ENCODE measurements around the gene TRIM67. TPM values are rescaled to one million over a fixed set of nuclear protein-coding genes. Genes with fewer than 3 reads are reported as not detected.
A peak's percentile ranks its signal among the peaks of the same experiment; 100 is the strongest.
"Not testable (repeated sequence)": the region's sequence is repeated elsewhere in the genome, so short reads cannot be mapped to it uniquely, and the experiment has no call there.

TRIM67 gene
- total and polyA plus RNA-seq, 9 of the 15 experiments (the other 6 are each of a cell fraction or from before 2014, with no cell fraction given), result 0.04 to 0.60 (median 0.31) TPM

DNA sequence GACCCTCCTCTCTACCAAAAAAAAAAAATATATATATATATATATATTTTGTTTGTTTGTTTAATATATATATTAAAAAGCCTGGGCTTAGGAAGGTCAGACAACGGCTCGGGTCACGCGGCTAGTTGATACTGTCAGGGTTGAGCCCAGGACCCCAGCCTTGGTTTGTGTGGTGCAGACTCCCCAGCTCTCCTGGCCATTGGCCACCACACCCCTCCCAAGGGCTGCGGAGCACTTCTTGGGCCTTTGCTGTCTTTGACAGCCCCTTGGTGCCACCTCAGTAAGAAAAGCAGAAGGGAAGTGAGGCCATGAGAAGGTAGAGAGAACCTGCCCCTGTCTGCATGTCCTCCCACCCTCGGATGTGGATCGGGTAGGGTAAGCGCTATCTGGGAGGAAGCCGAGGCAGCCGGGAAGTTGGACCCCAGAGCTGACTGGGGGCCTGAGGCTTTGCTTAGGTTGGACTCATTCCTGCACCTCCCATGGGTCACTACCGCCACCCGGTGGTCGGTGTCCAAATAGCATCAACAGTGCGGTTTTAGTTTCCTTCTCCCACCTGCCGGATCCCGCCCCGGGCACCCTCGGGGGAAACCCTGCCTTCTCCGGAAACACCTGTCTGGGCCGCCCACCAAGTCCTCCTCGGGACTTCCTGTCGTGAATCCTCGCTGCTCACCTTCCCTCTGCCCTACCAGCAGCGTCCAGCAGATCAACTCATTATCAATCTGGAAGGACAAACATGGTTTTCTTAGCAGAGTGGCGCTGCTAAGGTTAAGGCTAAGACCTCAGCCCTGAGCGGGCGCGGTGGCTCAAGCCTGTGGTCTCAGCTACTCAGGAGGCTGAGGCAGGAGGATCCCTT, 49.4 kb downstream of the TRIM67 start (continued):
- TF ChIP-seq ZBTB40 (IDR thresholded peaks at IDR 0.05), result peak; percentile 74
- TF ChIP-seq ZBTB40 (CRISPR knock-in tag; IDR thresholded peaks at IDR 0.05), result no peak
- TF ChIP-seq MYC (IDR thresholded peaks at IDR 0.05; ENCODE audit: low read depth, low read length), result peak; percentile 50; the same call in 1 of the 2 replicates
- TF ChIP-seq MYC (CRISPR knock-in tag; IDR thresholded peaks at IDR 0.05; ENCODE audit: borderline replicate concordance, low read depth), result no peak
- 0 out of 2 replicates have a peak, but pooled peaks have one; percentile 24 for TF ChIP-seq LCOR (CRISPR knock-in tag; IDR thresholded peaks at IDR 0.05)
- no peak for TF ChIP-seq ZNF408 (CRISPR knock-in tag; IDR thresholded peaks at IDR 0.05; ENCODE audit: low read depth)
- no peak; the same call in 1 of the 2 replicates for TF ChIP-seq MTA1 (IDR thresholded peaks at IDR 0.05; ENCODE audit: borderline replicate concordance)

DNA sequence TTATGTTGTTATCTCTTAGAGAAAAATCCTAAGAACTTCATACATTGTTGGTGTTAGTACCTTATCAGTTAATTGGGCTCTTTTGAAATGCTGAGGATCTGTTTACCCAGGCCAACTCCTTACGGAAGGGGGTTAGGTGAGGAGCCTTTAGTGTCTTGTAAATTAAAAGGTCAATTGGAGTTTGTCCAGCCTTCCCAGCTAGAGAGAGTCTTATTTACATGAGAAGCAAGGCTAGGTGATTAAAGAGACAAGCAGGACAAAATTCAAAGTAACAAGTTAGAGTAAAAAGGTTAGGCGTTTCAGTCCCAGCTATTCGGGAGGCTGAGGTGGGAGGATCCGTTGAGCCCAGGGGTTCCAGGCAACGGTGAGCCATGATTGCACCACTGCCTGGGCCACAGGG, 50.4 kb downstream of the TRIM67 start:
- H3K9ac ChIP-seq (ENCODE audit: insufficient read depth in 1 of 2, low read depth in 2 of 2, low read length in 2 of 2); H2AFZ ChIP-seq (ENCODE audit: low read depth, low read length); H4K20me1 ChIP-seq (replicated peaks; ENCODE audit: control insufficient read depth, insufficient read depth, low read length); H3K79me2 ChIP-seq (ENCODE audit: control insufficient read depth, insufficient read depth, low read length); H3K27ac ChIP-seq (ENCODE audit: extremely low read depth, low read depth, low read length); DNase-seq (ENCODE audit: extremely low read depth in 1 of 4, low spot score in 3 of 4); H3K4me2 ChIP-seq (ENCODE audit: insufficient read depth, low read length); FAIRE-seq; ATAC-seq; H3K4me3 ChIP-seq; H3K9me1 ChIP-seq (ENCODE audit: control insufficient read depth, insufficient read depth, low read length); H3K9me3 ChIP-seq (replicated peaks; ENCODE audit: control insufficient read depth, insufficient read depth, low read depth, low read length); H3K36me3 ChIP-seq (ENCODE audit: control insufficient read depth, insufficient read depth, low read length); BruUV-seq (replicated peaks): not testable (repeated sequence)
- Histone ChIP-seq H3K27me3 (ENCODE audit: control insufficient read depth in 2 of 2, insufficient read depth in 2 of 2, low read length in 2 of 2) (peaks cover 16 to 29% of the 10 kb centered on the region in 2 experiments), H3K4me1 (replicated peaks in 1 of 2; ENCODE audit: control insufficient read depth in 2 of 2, insufficient read depth in 2 of 2, low read length in 2 of 2) (peaks cover 0 to 17% of the 10 kb centered on the region in 2 experiments; a peak in 3 of 5 replicates)
- ChIA-PET POLR2A (interaction anchor here (0.7 kb wide), 1 partner anchor 307 kb away, joined by 4 read pairs; no protein-coding TSS in a partner anchor), CTCF (ENCODE audit: low intra/inter-chr PET ratio) (interaction anchor here (0.9 to 2.8 kb wide), 6 partner anchors 119 to 415 kb away, joined by 3 to 16 read pairs (median 8); no protein-coding TSS in a partner anchor)
- in situ Hi-C loops (cut with MboI), result loop anchor here (5.0 kb wide), 2 partner anchors 300 to 410 kb away; no protein-coding TSS in a partner anchor
- 24% methylated on average over 5 of the region's 5 CpGs for WGBS (ENCODE audit: insufficient coverage, low coverage, missing lambda C conversion rate)
- intact Hi-C loops (cut with micrococcal nuclease), result loop anchor here (5.0 kb wide), 1 partner anchor 390 kb away; no protein-coding TSS in a partner anchor

Measured in K562 (cell line).